GM19328 (cell line): ENCODE data around the gene SNX6.
"Not testable (repeated sequence)": the region's sequence is repeated elsewhere in the genome, so short reads cannot be mapped to it uniquely, and the experiment has no call there.

Experiments used
- ATAC-seq: cut with Tn5 transposase; IDR thresholded peaks from one replicate; pipeline ENCODE4 v1.9.1; 2021; ENCODE audit warnings: mild to moderate bottlenecking, moderate library complexity; ENCODE audit not compliant: unreplicated experiment

SNX6 gene

DNA sequence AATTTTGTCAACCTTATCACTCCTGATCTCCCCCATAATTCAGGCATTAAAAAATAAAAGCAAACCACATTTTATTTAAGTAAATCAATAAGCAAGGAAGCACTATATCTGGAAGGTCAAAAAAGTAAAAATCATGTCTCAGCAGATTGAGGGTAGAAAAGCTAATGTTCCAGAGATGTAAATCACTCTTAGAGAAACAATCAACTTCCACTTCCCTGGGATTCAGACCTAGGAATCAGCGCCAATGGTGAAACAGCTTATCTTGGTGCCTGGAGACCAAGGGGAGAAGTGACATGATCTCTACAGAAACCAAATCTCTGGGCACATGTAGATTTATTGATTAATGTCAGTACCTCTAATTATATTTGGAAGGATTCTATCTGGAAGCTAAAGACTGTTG, 10.9 kb upstream of the SNX6 start:
- no peak for ATAC-seq

DNA sequence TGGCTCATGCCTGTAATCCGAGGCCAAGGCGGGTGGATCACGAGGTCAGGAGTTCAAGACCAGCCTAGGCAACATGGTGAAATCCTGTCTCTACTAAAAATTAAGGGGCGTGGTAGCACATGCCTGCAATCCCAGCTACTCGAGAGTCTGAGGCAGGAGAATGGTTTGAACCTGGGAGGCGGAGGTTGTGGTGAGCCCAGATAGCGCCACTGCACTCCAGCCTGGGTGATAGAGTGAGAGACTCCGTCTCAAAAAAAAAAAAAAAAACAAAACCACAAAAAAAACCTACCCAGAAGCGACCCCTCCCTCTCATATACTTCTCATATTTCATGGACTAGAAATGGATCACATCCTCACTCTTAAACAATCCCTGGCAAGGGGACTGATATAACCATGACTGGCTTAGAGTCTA, 4.4 kb upstream of the SNX6 start:
- not testable (repeated sequence) for ATAC-seq

DNA sequence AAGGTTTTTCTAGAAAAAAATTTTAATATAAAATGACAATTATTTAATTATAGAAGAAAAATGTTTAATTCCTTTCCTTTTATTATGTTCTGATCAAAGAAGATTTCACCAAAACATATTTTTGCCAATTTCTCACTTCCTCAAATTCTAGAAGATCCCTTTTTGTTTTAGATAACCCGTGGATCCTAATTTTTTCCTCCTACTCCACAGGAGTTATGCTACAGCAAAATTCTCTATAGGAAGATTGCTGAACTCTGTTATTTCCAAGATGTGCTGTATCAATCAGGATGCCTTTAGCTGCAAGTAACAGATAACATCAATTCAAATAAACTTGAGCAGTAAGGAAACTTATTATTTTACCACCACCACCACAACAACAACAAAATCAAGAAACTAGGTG, 3.8 kb upstream of the SNX6 start:
- ATAC-seq = no peak

DNA sequence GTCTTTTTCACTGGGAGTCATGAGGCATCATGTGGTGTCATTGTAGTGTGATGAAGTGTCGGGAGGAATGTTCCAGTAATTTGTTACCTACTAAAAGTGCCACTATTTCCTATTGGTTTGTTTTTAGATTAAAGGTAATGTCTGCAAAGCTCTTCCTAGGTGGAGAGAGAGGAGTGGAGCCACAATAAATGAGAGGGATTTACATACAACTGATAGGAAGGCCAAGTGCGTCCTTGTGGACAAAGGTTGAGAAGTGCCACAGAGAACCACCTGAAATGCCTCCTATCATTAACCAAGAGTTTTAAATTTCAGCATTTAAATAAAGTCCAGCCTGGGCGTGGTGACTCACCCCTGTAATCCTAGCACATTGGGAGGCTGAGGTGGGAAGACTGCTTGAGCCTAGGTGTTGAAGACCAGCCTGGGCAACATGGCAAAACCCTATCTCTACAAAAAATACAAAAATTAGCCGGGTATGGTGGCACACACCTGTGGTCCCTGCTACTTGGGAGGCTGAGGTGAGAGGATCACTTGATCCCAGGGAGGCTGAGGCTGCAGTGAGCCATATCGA, 2.5 kb upstream of the SNX6 start:
- ATAC-seq = no peak

DNA sequence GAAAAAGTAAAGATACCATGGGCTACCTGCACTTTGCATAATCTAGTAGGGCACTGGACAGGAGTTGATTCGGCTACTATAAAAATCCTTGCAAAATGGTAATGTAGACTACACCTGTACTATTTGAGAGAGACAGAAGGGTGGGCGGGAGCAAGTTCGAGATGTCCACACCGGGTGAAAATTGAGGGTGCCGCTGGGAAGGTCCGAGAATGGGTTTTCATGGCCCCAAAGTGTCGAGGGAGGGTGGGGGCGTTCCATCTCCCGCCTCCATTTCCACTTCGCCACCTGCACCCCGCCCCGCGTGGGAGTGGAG, 648 bp downstream of the SNX6 start:
- ATAC-seq = no peak

DNA sequence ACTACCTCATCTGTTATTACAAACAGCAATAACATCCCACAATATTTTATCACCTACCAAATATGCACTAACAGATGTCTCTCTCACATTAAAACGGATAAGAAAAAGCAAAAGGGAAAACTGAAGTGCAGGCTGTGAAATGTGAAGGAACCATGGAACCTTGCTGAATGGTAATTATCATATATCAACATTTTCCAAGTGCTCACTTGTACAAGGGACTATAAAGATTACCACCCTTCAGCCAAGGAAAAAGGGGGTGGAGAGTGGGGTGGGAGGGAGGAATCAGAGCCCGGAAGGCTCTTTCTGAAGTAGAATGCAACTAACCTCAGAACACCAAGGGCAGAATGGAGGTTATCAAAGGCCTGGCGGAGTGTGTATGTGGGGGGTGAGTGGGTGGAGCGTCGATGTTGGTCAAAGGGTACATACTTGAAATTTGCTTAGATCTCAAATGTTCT, 1.2 kb downstream of the SNX6 start:
- ATAC-seq = no peak

DNA sequence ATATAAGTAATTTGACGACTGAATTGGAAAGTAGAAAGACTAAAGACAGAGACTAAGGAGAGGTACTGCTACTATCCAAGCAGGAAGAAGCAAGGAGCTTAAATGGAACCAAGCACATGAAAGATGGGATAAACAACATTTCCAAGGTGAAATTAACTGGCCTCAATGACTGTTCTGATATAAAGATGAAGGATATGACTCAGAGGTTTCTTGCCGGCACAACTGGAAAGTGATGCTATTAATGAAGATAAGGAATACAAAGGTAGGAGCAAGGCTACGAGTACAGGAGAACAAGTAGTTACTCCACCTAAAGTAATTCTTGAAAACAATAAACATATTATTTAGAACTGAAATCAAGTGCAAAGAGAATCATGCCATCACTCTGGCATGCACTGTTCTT, 6.4 kb downstream of the SNX6 start:
- ATAC-seq = no peak

DNA sequence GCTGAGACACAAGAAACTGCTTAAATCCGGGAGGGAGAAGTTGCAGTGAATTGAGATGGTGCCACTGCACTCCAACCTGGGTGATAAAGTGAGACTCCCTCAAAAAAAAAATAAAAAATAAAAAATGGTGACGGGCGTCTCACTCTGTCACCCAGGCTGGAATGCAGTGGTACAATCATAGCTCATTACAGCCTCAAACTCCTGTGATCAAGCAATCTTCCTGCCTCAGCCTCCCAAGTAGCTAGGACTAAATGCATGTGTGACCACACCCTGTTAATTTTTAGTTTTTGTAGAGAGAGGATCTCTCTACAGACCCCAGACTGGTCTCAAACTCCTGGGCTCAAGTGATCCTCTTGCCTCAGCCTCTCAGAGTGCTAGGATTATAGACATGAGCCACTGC, 9.1 kb downstream of the SNX6 start:
- ATAC-seq = no peak

DNA sequence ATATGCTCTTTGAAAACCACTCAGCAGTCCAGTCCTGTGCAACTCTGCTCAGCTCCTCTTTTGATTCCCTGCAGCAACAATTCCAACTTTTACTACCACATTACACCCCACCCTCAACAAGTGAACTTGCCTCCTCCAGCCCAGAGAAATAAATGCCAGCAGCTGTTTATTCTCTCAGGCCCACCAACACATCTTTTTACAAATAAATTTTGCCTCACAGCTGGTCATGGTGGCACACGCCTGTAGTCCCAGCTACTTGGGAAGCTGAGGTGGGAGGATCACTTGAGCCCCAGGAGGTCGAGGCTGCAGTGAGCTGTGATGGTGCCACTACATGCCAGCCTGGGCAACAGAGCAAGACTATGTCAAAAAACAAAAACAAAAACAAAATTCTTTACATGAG, 9.8 kb downstream of the SNX6 start:
- ATAC-seq = no peak

DNA sequence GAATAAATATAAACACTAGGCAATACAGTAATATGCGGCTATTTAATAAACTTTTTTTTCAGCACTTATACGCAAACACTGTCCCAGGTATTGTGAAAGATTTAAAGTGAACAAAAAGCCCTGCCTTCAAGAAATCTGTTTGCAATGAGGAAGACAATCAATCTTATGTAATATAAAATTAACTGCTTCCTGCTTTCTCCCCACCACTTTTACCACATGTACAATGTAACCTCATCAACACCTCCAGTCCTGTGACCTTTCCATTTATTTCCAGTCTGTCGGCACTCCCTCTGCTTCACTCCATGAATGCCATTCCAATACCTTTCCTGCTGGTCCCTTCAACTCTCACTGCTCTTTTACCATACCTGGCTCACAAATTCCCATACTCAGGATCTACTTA, 10.5 kb downstream of the SNX6 start:
- no peak for ATAC-seq

DNA sequence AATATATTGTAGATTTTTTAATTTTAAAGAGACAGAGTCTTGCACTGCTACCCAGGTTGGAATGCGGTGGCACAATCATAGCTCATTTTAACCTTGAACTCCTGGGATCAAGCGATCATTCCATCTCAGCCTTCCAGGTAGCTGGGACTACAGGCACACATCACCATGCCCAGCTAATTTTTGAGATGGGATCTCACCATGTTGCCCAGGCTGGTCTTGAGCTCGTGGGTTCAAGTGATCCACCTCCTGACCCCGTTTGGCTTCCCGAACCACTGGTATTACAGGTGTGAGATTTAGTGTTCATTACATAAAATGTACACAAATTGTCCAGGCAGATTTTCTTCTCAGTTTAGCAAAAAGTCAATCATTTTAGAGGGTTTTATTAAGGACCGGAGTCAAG, 13.6 kb downstream of the SNX6 start:
- no peak for ATAC-seq

DNA sequence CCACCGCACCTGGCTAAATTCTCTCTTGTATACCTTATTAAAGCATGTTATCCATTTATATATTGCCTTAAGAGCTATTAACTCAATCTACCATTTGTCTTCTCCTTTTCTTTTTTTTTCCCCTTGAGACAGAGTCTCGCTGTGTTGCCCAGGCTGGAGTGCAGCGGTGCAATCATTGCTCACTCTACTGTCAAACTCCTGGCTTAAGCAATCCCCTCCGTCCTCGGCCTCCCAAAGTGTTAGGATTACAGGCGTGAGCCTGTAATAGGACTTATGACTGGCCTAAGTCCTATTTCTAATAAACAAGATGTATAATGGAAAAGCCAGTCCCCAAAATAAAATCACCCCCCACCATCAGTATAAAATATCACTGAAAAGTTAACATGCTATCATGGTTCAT, 14.4 kb downstream of the SNX6 start:
- ATAC-seq = no peak

DNA sequence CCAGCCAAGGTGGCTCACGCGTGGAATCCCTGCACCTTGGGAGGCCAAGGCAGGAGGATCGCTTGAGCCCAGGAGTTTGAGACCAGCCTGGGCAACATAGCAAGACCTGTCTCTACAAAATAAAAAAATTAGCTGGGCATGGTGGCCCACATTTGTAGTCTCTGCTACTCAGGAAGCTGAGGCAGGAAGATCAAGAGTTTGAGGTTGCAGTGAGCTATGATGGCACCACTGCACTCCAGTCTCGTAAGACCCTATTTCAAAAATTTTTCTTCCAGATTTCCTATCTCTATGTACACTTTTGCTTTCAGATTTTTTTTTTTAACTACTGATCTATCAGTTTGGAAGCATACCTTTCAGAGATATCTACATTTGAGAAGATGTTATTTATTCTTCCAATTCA, 15.3 kb downstream of the SNX6 start:
- ATAC-seq = no peak

DNA sequence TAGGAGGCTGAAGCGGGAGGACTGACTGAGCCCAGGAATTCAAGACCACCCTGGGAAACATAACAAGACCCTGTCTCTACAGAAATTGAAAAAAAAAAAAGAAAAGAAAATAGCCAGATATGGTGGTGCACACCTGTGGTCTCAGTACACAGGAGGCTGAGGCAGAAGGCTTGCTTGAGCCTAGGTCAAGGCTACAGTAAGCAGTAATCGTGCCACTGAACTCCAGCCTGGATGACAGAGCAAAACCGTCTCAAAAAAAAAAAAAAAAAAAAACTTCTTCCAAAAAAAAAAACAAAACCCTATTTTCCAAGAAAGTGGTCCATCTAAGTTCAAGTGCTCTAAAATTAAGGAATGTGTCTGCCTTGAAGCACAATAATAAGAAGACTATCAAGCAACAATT, 19.8 kb downstream of the SNX6 start:
- no peak for ATAC-seq

DNA sequence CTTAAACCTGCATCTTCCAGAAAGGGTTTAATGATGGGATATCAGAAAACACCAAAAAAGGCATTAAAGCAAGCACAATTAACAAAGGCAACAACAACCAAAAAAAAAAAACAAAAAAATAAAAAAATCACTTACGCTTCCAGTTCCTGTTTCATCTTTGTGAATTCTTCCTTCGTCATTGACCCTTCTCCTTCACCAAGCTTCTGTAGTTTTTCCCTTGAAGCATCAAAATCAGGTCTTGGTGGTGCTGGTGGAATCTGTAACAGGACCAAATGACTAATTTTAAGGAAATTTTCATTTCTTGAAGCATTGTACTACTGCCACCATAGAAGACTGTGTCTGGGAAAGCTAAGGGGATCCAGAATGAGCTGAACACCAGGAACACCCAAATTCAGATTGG, 24.5 kb downstream of the SNX6 start:
- no peak for ATAC-seq

DNA sequence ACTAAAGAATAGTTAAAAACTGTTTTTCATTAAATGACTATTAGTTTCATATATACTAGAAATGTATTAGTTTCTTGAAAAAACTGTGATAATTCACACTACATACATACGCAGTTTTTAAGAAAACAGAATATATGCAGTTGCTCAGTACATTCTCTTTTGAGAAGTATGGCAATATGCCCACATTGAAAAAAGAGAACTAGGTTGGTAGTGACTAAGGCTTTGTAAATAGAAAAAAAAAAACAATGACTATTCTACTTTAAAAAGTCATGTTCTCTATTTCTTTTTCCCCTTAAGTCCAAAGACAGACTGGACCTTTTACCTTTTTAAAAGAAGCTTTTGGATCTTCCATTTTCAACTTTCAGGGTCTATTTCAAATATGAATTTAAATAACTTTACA, 25.0 kb downstream of the SNX6 start:
- ATAC-seq = no peak

DNA sequence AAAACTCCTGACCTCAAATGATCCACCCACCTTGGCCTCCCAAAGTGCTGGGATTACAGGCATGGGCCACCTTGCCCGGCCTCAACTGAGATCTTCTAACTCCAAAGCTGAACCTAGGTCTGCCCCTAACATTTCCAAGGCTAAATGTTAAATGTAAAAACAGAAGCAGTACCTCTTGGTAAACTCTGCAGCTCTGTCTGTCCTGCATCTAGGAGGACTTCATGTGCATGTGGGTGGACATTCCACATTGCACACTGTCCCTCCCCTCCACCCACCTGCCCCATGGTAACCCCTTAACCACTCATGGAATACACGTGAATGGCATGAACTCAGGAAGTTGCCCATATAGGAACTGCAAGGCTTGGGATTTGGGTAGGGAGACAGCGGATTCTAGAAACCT, 33.1 kb downstream of the SNX6 start:
- ATAC-seq = no peak

DNA sequence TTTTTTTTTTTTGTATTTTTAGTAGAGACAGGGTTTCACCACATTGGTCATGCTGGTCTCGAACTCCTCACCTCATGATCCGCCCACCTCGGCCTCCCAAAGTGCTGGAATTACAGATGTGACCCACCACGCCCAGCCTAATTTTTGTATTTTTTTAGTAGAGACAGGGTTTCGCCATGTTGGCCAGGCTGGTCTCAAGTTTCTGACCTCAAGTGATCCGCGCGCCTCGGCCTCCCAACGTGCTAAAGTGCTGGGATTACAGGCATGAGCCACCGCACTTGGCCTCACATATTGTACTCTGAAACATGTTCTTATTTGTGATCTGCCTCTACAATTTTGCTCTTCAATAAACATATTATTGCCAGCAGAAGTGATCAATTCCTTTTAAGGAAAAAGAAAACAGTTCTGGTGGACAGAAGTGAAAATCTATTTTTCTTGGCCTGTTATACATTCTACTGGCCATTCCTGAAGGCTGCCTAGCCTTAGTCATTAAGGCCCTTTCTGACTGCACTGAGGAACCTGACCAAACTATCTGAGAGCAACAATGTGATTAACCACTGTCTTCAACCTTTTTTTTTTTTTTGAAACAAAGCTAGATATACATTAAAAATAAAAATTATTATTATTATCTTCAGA, 36.1 kb downstream of the SNX6 start:
- no peak for ATAC-seq

DNA sequence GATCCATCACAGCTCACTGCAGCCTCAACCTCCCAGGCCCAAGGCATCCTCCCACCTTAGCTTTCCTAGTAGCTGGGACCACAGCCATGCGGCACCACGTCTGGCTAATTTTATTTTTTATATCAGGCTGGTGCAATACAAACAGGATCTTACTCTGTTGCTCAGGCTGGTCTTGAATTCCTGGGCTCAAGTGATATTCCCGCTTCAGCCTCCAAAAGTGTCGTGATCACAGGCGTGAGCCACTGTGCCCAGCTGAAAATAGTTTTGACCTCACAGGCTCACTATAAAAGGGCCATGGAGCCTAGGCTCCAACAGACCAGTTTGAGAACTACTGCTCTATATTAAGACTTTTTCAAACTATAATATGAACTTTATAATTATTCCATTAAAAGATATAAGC, 37.3 kb downstream of the SNX6 start:
- no peak for ATAC-seq

DNA sequence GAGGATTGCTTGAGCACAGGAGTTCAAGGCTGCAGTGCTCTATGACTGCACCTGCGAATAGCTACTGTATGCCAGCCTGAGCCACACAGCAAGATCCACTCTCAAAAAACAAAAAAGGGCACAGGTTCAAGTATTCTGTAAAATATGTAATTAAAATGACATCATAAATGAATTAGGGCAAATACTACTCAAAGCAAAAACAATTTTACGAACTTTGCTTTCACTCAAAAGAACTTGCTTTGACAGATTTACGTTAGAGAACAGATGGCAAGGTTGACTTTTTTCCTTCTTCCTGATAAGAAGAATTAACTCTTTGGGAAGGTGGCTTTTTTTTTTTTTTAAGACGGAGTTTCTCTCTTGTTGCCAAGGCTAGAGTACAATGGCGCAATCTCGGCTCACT, 46.4 kb downstream of the SNX6 start:
- no peak for ATAC-seq

DNA sequence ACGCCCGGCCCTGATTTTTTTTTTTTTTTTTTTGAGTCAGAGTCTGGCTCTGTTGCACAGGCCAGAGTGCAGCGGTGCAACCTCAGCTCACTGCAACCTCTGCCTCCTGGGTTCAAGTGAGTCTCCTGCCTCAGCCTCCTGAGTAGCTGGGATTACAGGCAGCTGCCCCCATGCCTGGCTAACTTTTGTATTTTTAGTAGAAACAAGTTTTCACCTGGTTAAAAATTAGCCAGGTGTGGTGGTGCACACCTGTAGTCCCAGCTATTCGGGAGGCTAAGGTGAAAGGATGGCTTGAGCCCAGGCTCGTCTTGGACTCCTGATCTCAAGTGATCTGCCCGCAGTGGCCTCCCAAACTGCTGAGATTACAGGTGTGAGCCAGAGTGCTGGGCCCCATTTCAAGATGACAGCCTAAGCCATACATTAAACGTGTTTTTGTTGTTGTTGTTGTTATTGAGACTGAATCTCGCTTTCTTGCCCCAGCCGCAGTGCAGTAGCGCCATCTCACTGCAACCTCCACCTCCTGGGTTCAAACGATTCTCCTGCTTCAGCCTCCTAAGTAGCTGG, 47.7 kb downstream of the SNX6 start:
- ATAC-seq = no peak

DNA sequence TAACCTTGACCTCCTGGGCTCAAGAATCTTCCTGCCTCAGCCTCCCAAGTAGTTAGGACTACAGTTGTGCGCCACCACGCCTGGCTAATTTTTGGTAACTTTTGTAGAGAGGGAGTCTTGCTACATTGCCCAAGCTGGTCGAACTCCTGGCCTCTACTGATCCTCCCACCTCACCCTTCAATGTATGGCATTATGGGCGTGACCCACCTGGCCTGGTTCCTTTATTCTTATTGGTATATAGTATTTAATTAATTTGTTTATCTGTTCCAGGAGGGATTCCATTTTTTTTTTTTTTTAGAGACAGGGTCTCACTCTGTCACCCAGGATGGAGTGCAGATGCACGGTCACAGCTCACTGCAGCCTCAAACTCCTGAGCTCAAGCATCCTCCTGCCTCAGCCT, 49.6 kb downstream of the SNX6 start:
- ATAC-seq = no peak

DNA sequence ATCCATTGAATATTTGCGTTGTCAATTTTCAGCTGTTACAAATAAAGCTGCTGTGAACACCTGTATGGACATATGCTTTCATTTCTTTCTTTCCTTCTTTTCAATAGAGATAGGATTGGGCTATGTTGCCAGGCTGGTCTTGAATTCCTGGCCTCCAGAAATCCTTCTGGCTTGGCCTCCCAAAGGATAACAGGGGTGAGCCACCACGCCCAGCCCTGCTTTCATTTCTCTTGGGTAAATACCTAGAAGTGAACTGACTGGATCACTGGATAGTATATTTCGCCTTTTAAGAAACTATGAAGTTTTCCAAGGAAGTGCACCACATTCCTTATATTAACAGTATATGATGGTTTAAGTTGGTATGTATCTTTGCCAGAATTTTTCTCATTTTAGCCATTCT, 58.2 kb downstream of the SNX6 start:
- no peak for ATAC-seq
